GM23338 (cell line): Measurements from ENCODE around the gene ZPBP2. TPM values are rescaled to one million over a fixed set of nuclear protein-coding genes. Genes with fewer than 3 reads are reported as not detected.
A peak's percentile ranks its signal among the peaks of the same experiment; 100 is the strongest.

Source experiments
- ATAC-seq: fragments of 200-7000 bp; cut with Tn5 transposase; 3 replicates; pipeline ENCODE4 v1.9.1; 2020
- DNase-seq: peaks from one replicate; pipeline ENCODE4 v3.0.0-alpha.2; 2015; ENCODE audit warnings: low spot score
- H2AFZ ChIP-seq: fragments of 200-600 bp; sonication (generic); 2 replicates; pipeline ENCODE4 v1.8.0; 2016; ENCODE audit warnings: antibody characterized with exemption, mild to moderate bottlenecking, moderate library complexity
- H3F3A ChIP-seq: fragments of 200-600 bp; sonication (generic); replicated peaks from 2 replicates; pipeline ENCODE4 v1.8.0; 2017; ENCODE audit warnings: antibody characterized with exemption, mixed run types, low read depth
- H3K27ac ChIP-seq: fragments of 200-600 bp; sonication (generic); 2 replicates; pipeline ENCODE4 v1.6.1; 2016; ENCODE audit warnings: low read depth
- H3K27me3 ChIP-seq: fragments of 200-600 bp; sonication (generic); 2 replicates; pipeline ENCODE4 v1.8.0; 2016; ENCODE audit warnings: mild to moderate bottlenecking, mixed run types, moderate library complexity; ENCODE audit not compliant: insufficient read depth
- H3K36me3 ChIP-seq: fragments of 200-600 bp; sonication (generic); 2 replicates; pipeline ENCODE4 v1.8.0; 2016; ENCODE audit warnings: mild to moderate bottlenecking; ENCODE audit not compliant: insufficient read depth
- H3K4me1 ChIP-seq: fragments of 200-600 bp; sonication (generic); 2 replicates; pipeline ENCODE4 v1.8.0; 2016; ENCODE audit warnings: mild to moderate bottlenecking, moderate library complexity; ENCODE audit not compliant: insufficient read depth
- H3K4me2 ChIP-seq: fragments of 200-600 bp; sonication (generic); 2 replicates; pipeline ENCODE4 v1.7.1; 2017; ENCODE audit warnings: mixed run types
- H3K4me3 ChIP-seq: fragments of 200-600 bp; sonication (generic); 2 replicates; pipeline ENCODE4 v1.6.1; 2016; ENCODE audit warnings: mixed run types
- H3K79me2 ChIP-seq: fragments of 200-600 bp; sonication (generic); replicated peaks from 2 replicates; pipeline ENCODE4 v1.8.0; 2017; ENCODE audit warnings: mild to moderate bottlenecking; ENCODE audit not compliant: insufficient read depth
- H3K9me2 ChIP-seq: fragments of 200-600 bp; sonication (generic); 2 replicates; pipeline ENCODE4 v1.8.0; 2017; ENCODE audit not compliant: insufficient read depth
- H4K20me1 ChIP-seq: fragments of 200-600 bp; sonication (generic); replicated peaks from 2 replicates; pipeline ENCODE4 v1.8.0; 2017; ENCODE audit warnings: mild to moderate bottlenecking; ENCODE audit not compliant: insufficient read depth
- H3K27ac Mint-ChIP-seq: 2 replicates; pipeline ENCODE4 v1.8.0; 2020; ENCODE audit warnings: inconsistent platforms, mild to moderate bottlenecking, moderate library complexity, mixed read lengths
- H3K27me3 Mint-ChIP-seq: 3 replicates; pipeline ENCODE4 v1.8.0; 2022; ENCODE audit warnings: low read depth, mild to moderate bottlenecking, moderate library complexity, mixed read lengths, inconsistent platforms; ENCODE audit not compliant: insufficient read depth, poor library complexity
- H3K36me3 Mint-ChIP-seq: 3 replicates; pipeline ENCODE4 v1.8.0; 2021; ENCODE audit warnings: low read depth, mild to moderate bottlenecking, inconsistent platforms, moderate library complexity, mixed read lengths
- H3K4me1 Mint-ChIP-seq: 3 replicates; pipeline ENCODE4 v1.8.0; 2020; ENCODE audit warnings: mild to moderate bottlenecking, inconsistent platforms, mixed read lengths
- H3K4me3 Mint-ChIP-seq: 3 replicates; pipeline ENCODE4 v1.8.0; 2021; ENCODE audit warnings: moderate library complexity, mild to moderate bottlenecking, inconsistent platforms, mixed read lengths
- H3K9me3 Mint-ChIP-seq: 3 replicates; pipeline ENCODE4 v1.8.0; 2020; ENCODE audit warnings: moderate library complexity, mild to moderate bottlenecking, inconsistent platforms, mixed read lengths
- ETS1 ChIP-seq: IDR thresholded peaks from 2 replicates; pipeline ENCODE4 v1.6.1; 2016; ENCODE audit warnings: antibody characterized with exemption
- EZH2 ChIP-seq: fragments of 200-600 bp; sonication (generic); IDR thresholded peaks from one replicate; pipeline ENCODE4 v1.8.0; 2017; ENCODE audit warnings: antibody characterized with exemption, mild to moderate bottlenecking, low read depth; ENCODE audit not compliant: unreplicated experiment
- EZH2phosphoT487 ChIP-seq: fragments of 200-600 bp; sonication (generic); IDR thresholded peaks from one replicate; pipeline ENCODE4 v1.8.1; 2018; ENCODE audit warnings: antibody characterized with exemption; ENCODE audit not compliant: unreplicated experiment
- NANOG ChIP-seq: IDR thresholded peaks from 2 replicates; pipeline ENCODE4 v1.6.1; 2016; ENCODE audit warnings: antibody characterized with exemption, borderline replicate concordance
- POLR2AphosphoS5 ChIP-seq: IDR thresholded peaks from 2 replicates; pipeline ENCODE4 v1.6.1; 2016; ENCODE audit warnings: antibody characterized with exemption, low read depth
- REST ChIP-seq: IDR thresholded peaks from one replicate; pipeline ENCODE4 v1.6.1; 2018; ENCODE audit warnings: antibody characterized with exemption; ENCODE audit not compliant: unreplicated experiment
- STAT1 ChIP-seq: IDR thresholded peaks from one replicate; pipeline ENCODE4 v1.6.1; 2016; ENCODE audit warnings: antibody characterized with exemption; ENCODE audit not compliant: unreplicated experiment
- ZNF114 ChIP-seq: fragments of 250-450 bp; sonication (Bioruptor Pico); IDR thresholded peaks from 2 replicates; pipeline ENCODE4 v1.5.0; 2020; ENCODE audit warnings: mild to moderate bottlenecking, moderate library complexity
- ZNF331 ChIP-seq: fragments of 250-450 bp; sonication (Bioruptor Pico); IDR thresholded peaks from 2 replicates; pipeline ENCODE4 v1.5.0; 2020; ENCODE audit warnings: low read depth, mild to moderate bottlenecking, moderate library complexity
- ZNF462 ChIP-seq: fragments of 250-450 bp; sonication (Bioruptor Pico); IDR thresholded peaks from 2 replicates; pipeline ENCODE4 v1.5.0; 2020; ENCODE audit warnings: mild to moderate bottlenecking, moderate library complexity
- polyA plus RNA-seq: library from polyadenylated mRNA; unstranded; fragments of >200 nt; fragmentation: Nextera tagmentation; extraction: Ambion mirVana; gene quantifications from 2 replicates; pipeline ENCODE4 v1.2.1, GENCODE V29; 2016
- total RNA-seq: library from RNA; depleted of rRNA; stranded (reverse); fragments of >200 nt; shearing (Covaris generic); gene quantifications from 2 replicates; pipeline ENCODE4 v1.2.3, GENCODE V29; 2014

Gene ZPBP2
- total and polyA plus RNA-seq, 2 experiments from 2014 or later = not detected

- TF ChIP-seq REST (no peak), STAT1 (no peak)
Measured at GRCh38 chr17:39861235-39861634, 6.8 kb upstream of the ZPBP2 start (continued).

GRCh38 chr17:39863244-39863917 lies 4.6 kb upstream of the ZPBP2 start:
- no peaks in the 10 kb centered on the region; the same call in 2 of the 3 replicates for H3K9me3 Mint-ChIP-seq
- no peak overlapping the region for H3K27ac Mint-ChIP-seq
- Histone ChIP-seq H3F3A (0 out of 2 replicates have a peak, but pooled peaks cover 4% of the 10 kb centered on the region), H3K9me2 (peaks cover 5% of the 10 kb centered on the region), H3K27ac (no peak overlapping the region), H3K27me3 (peaks cover 75% of the 10 kb centered on the region), H3K79me2 (no peaks in the 10 kb centered on the region), H3K4me1 (0 out of 2 replicates have a peak, but pooled peaks cover 6% of the 10 kb centered on the region), H3K4me2 (peak overlapping the region; percentile 62), H2AFZ (peak overlapping the region; percentile 82), H3K4me3 (peak overlapping the region; percentile 39), H3K36me3 (no peaks in the 10 kb centered on the region), H4K20me1 (no peaks in the 10 kb centered on the region)
- peaks cover 24% of the 10 kb centered on the region for H3K27me3 Mint-ChIP-seq
- ATAC-seq = no peak
- DNase-seq = no peak
- H3K36me3 Mint-ChIP-seq = no peaks in the 10 kb centered on the region
- peak overlapping the region; percentile 26 for H3K4me3 Mint-ChIP-seq
- peaks cover 8% of the 10 kb centered on the region for H3K4me1 Mint-ChIP-seq
- no peak for TF ChIP-seq ZNF331 (CRISPR knock-in tag)
- TF ChIP-seq EZH2 = no peak
- TF ChIP-seq ZNF462 = no peak
- TF ChIP-seq ETS1 = no peak
- TF ChIP-seq POLR2AphosphoS5 = no peak
- no peak for TF ChIP-seq NANOG
- no peak for TF ChIP-seq STAT1
- no peak for TF ChIP-seq ZNF114
- TF ChIP-seq EZH2phosphoT487 = no peak
- TF ChIP-seq REST = no peak
